Breast epithelium (tissue), 3 donors: ENCODE measurements around the gene SIKE1.

Experiments used
- POLR2A ChIP-seq: fragments of 450-650 bp; IDR thresholded peaks from one replicate; pipeline ENCODE4 v1.6.1; 2016; ENCODE audit warnings: antibody characterized with exemption, mild to moderate bottlenecking, moderate library complexity
- TF ChIP-seq, protein P1 (sequence below), 3 donors: fragments of 450-650 bp; IDR thresholded peaks; one replicate each; pipeline ENCODE4 v1.5.1; 2016 to 2017; ENCODE audit warnings: antibody characterized with exemption in 3 of 3, mild to moderate bottlenecking in 3 of 3, moderate library complexity in 3 of 3

DNA sequence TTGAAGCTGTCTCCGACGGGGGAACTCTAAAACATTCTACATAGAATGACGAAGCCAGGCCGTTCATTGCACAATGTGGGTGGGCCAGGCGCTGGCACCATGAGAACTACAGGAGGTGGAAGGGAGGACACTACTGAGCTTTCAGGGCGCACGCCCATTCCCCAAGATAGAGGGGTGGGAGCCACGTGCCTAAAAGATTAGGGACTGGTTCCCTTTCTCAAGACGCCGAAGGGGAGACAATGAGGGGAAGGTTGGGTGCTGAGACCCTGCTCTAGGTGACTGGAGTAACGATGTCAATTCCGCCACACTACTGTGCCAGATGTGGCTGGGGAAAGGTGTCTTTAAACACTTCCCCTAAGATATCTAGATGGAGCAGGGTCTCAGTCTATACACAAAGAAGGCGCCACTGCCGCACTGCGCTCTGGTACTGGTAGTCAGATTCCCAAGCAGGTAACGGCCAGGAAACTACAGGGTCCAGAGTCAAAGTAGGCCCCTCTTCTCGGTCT, 23.5 kb downstream of the SIKE1 start:
- TF ChIP-seq POLR2A: no peak
- TF ChIP-seq, protein P1, sequence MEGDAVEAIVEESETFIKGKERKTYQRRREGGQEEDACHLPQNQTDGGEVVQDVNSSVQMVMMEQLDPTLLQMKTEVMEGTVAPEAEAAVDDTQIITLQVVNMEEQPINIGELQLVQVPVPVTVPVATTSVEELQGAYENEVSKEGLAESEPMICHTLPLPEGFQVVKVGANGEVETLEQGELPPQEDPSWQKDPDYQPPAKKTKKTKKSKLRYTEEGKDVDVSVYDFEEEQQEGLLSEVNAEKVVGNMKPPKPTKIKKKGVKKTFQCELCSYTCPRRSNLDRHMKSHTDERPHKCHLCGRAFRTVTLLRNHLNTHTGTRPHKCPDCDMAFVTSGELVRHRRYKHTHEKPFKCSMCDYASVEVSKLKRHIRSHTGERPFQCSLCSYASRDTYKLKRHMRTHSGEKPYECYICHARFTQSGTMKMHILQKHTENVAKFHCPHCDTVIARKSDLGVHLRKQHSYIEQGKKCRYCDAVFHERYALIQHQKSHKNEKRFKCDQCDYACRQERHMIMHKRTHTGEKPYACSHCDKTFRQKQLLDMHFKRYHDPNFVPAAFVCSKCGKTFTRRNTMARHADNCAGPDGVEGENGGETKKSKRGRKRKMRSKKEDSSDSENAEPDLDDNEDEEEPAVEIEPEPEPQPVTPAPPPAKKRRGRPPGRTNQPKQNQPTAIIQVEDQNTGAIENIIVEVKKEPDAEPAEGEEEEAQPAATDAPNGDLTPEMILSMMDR (IDR thresholded peaks at IDR 0.05): no peak
